Measurements from ENCODE around the gene HSP90AB1. TPM values are rescaled to one million over a fixed set of nuclear protein-coding genes. Genes with fewer than 3 reads are reported as not detected.
A peak's percentile ranks its signal among the peaks of the same experiment; 100 is the strongest.

HSP90AB1 gene
- polyA plus RNA-seq, 1 donor from 2014 or later = 522 TPM

DNA sequence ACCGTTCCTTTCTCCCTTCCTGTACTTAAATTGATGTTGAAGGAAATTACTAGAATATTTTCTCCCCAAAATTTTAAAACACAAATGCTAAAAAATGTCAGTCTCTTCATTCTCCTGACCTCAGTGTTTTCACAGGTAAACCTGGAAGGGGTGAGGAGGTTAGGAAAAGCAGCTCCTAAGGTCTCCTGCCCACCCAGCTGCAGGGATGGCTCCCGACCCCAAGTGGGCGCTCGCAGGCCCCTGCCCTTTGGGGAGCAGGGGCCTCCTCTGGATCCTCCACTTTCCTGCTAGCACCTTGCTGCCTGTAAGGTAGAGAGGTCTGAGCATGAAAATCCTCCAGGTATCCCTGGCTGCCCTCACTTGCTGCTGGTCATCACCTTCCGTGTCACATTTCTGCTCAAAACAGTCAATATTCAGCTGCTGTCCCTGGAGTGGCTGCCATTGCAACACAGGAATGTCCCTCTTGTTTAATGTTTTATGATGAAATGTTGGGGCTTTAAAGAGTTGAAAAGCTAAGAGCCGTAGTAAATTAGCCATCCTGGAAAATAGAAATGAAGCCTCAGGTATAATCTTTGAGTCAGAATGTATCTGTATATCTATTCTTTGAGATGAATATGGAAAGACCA lies 10.9 kb upstream of the HSP90AB1 start:
- H3F3A ChIP-seq (ENCODE audit: insufficient read depth, low read length, poor library complexity, severe bottlenecking) = no peaks in the 10 kb centered on the region
- no peak overlapping the region for H3K27ac ChIP-seq (ENCODE audit: low read length)
- TF ChIP-seq EP300 (conservative IDR thresholded peaks at IDR 0.05; ENCODE audit: poor library complexity, severe bottlenecking) (no peak), RAD21 (conservative IDR thresholded peaks at IDR 0.05) (no peak), POLR2AphosphoS5 (IDR thresholded peaks at IDR 0.05) (no peak)

DNA sequence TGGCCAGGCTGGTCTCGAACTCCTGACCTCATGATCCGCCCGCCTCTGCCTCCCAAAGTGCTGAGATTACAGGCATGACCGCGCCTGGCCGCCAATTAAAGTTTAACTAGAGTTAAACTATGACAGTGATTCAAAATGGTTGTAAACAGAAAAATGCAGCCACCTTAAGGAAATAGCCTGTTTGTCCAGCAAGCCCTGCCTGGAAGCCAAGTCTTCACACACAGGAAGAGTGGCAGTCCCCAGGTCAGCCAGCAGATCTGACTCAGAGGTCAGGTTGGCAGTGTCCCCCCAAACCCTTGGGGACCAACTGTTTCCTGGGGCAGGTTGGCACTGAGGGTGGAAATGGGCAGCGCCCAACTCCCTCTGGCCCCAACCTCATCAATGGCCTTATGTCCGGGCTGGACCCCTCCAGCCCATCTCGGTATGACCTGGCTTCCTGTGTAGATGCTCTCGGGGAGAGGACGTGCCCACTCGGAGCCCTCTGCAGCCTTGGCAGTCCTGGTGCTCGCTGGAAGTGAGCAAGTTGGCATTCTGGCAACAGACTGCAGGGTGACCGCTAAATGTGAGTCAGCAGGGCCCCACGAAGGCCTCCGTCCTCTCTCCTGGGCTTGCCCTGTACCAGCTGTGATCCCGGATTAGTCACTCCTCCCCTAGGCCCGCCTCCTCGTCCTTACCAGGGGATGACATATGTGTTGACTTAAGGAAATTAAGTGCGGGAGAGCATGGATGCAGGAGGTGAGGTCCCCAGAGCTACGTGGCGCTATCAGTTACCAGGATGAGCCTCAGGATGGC lies 9.7 kb upstream of the HSP90AB1 start:
- Histone ChIP-seq H3K27ac (ENCODE audit: low read length) (peak overlapping the region; percentile 47), H3K9ac (ENCODE audit: low read length) (peak overlapping the region; percentile 76), H3K36me3 (ENCODE audit: insufficient read depth, low read length) (no peaks in the 10 kb centered on the region), H3K9me3 (ENCODE audit: low read length) (no peaks in the 10 kb centered on the region), H3K4me3 (ENCODE audit: low read length) (peak overlapping the region; percentile 64), H3K27me3 (ENCODE audit: insufficient read depth, low read depth, low read length) (no peaks in the 10 kb centered on the region), H3K4me2 (ENCODE audit: low read length) (no peak overlapping the region), H3F3A (ENCODE audit: insufficient read depth, low read length, poor library complexity, severe bottlenecking) (no peaks in the 10 kb centered on the region), H2AFZ (ENCODE audit: low read depth, low read length) (peak overlapping the region; percentile 72), H3K9me2 (ENCODE audit: insufficient read depth, low read length) (no peaks in the 10 kb centered on the region), H4K20me1 (ENCODE audit: insufficient read depth) (no peaks in the 10 kb centered on the region), H3K79me2 (replicated peaks; ENCODE audit: insufficient read depth, low read length) (no peaks in the 10 kb centered on the region)
- TF ChIP-seq, protein P1, sequence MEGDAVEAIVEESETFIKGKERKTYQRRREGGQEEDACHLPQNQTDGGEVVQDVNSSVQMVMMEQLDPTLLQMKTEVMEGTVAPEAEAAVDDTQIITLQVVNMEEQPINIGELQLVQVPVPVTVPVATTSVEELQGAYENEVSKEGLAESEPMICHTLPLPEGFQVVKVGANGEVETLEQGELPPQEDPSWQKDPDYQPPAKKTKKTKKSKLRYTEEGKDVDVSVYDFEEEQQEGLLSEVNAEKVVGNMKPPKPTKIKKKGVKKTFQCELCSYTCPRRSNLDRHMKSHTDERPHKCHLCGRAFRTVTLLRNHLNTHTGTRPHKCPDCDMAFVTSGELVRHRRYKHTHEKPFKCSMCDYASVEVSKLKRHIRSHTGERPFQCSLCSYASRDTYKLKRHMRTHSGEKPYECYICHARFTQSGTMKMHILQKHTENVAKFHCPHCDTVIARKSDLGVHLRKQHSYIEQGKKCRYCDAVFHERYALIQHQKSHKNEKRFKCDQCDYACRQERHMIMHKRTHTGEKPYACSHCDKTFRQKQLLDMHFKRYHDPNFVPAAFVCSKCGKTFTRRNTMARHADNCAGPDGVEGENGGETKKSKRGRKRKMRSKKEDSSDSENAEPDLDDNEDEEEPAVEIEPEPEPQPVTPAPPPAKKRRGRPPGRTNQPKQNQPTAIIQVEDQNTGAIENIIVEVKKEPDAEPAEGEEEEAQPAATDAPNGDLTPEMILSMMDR (IDR thresholded peaks at IDR 0.05; ENCODE audit: poor library complexity, severe bottlenecking) = no peak
- TF ChIP-seq TAF1 (IDR thresholded peaks at IDR 0.05; ENCODE audit: low read depth) = peak; percentile 17

More for the DNA sequence above, 10.9 kb upstream of the HSP90AB1 start:
- no peaks in the 10 kb centered on the region for H3K9me3 ChIP-seq (ENCODE audit: low read length)
- no peak overlapping the region for H3K4me3 ChIP-seq (ENCODE audit: low read length)
- no peaks in the 10 kb centered on the region for H3K79me2 ChIP-seq (replicated peaks; ENCODE audit: insufficient read depth, low read length)
- no peak overlapping the region for H2AFZ ChIP-seq (ENCODE audit: low read depth, low read length)
- H3K4me2 ChIP-seq (ENCODE audit: low read length) = no peak overlapping the region
- no peaks in the 10 kb centered on the region for H3K36me3 ChIP-seq (ENCODE audit: insufficient read depth, low read length)
- no peaks in the 10 kb centered on the region for H3K27me3 ChIP-seq (ENCODE audit: insufficient read depth, low read depth, low read length)
- no peak overlapping the region for H3K9ac ChIP-seq (ENCODE audit: low read length)
- H4K20me1 ChIP-seq (ENCODE audit: insufficient read depth) = no peaks in the 10 kb centered on the region
- no peaks in the 10 kb centered on the region for H3K9me2 ChIP-seq (ENCODE audit: insufficient read depth, low read length)

DNA sequence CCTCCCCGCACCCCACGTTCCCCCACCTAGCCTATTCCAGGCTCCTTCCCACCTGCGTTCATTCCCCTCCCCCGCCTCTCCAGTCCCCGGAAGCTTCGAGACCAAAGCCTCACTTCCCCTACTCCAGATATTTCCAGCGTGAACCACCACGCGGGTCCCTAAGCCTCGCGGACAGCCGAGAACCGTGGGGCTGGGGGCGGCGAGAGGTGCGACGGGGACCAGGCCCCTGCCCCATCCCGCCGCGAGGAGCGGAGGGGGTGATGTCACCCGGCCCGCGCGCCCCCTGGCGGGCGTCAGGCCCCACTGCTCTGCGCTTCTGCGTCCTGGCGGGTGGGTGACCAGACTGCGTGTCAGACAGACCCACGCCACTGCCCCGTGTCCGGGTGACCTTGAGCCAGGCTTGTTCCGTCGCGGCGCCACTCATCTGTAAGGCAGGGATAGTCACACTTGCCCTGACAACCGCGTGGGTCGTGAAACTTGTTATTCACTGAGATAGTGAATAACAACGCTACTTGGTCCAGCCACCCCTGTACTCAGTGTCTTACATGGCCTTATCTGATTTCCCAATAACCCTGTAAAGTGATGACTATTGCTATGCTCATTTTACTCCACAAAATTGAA lies 9.0 kb upstream of the HSP90AB1 start:
- H3K27ac ChIP-seq (ENCODE audit: low read length) = peak overlapping the region; percentile 47
- no peaks in the 10 kb centered on the region for H4K20me1 ChIP-seq (ENCODE audit: insufficient read depth)
- no peaks in the 10 kb centered on the region for H3K9me3 ChIP-seq (ENCODE audit: low read length)
- no peaks in the 10 kb centered on the region for H3F3A ChIP-seq (ENCODE audit: insufficient read depth, low read length, poor library complexity, severe bottlenecking)
- H3K79me2 ChIP-seq (replicated peaks; ENCODE audit: insufficient read depth, low read length) = no peaks in the 10 kb centered on the region
- peak overlapping the region; percentile 76 for H3K9ac ChIP-seq (ENCODE audit: low read length)
- H3K27me3 ChIP-seq (ENCODE audit: insufficient read depth, low read depth, low read length) = no peaks in the 10 kb centered on the region
- H3K4me2 ChIP-seq (ENCODE audit: low read length) = no peak overlapping the region
- H3K4me3 ChIP-seq (ENCODE audit: low read length) = peak overlapping the region; percentile 64
- no peaks in the 10 kb centered on the region for H3K9me2 ChIP-seq (ENCODE audit: insufficient read depth, low read length)
- H2AFZ ChIP-seq (ENCODE audit: low read depth, low read length) = peak overlapping the region; percentile 72
- TF ChIP-seq EP300 (conservative IDR thresholded peaks at IDR 0.05; ENCODE audit: poor library complexity, severe bottlenecking) = peak; percentile 22
- TF ChIP-seq TAF1 (IDR thresholded peaks at IDR 0.05; ENCODE audit: low read depth) = no peak
- TF ChIP-seq, protein P1 (IDR thresholded peaks at IDR 0.05; ENCODE audit: poor library complexity, severe bottlenecking) = peak; percentile 98
- peak; percentile 92 for TF ChIP-seq SMC3 (conservative IDR thresholded peaks at IDR 0.05; ENCODE audit: poor library complexity)
- no peak for TF ChIP-seq MXI1 (conservative IDR thresholded peaks at IDR 0.05; ENCODE audit: poor library complexity, severe bottlenecking)
- peak; percentile 50 for TF ChIP-seq POLR2AphosphoS5 (IDR thresholded peaks at IDR 0.05)
- no peak for TF ChIP-seq EZH2 (IDR thresholded peaks at IDR 0.05; ENCODE audit: borderline replicate concordance, insufficient read depth, low read length, poor library complexity, severe bottlenecking)
- TF ChIP-seq, protein P2, sequence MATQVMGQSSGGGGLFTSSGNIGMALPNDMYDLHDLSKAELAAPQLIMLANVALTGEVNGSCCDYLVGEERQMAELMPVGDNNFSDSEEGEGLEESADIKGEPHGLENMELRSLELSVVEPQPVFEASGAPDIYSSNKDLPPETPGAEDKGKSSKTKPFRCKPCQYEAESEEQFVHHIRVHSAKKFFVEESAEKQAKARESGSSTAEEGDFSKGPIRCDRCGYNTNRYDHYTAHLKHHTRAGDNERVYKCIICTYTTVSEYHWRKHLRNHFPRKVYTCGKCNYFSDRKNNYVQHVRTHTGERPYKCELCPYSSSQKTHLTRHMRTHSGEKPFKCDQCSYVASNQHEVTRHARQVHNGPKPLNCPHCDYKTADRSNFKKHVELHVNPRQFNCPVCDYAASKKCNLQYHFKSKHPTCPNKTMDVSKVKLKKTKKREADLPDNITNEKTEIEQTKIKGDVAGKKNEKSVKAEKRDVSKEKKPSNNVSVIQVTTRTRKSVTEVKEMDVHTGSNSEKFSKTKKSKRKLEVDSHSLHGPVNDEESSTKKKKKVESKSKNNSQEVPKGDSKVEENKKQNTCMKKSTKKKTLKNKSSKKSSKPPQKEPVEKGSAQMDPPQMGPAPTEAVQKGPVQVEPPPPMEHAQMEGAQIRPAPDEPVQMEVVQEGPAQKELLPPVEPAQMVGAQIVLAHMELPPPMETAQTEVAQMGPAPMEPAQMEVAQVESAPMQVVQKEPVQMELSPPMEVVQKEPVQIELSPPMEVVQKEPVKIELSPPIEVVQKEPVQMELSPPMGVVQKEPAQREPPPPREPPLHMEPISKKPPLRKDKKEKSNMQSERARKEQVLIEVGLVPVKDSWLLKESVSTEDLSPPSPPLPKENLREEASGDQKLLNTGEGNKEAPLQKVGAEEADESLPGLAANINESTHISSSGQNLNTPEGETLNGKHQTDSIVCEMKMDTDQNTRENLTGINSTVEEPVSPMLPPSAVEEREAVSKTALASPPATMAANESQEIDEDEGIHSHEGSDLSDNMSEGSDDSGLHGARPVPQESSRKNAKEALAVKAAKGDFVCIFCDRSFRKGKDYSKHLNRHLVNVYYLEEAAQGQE (IDR thresholded peaks at IDR 0.05; ENCODE audit: borderline replicate concordance) = no peak
- peak; percentile 75 for TF ChIP-seq RAD21 (conservative IDR thresholded peaks at IDR 0.05)
- H3K36me3 ChIP-seq (ENCODE audit: insufficient read depth, low read length) = no peaks in the 10 kb centered on the region

Measured in neural cell (in vitro differentiated cells).